ENCODE results near the gene FIBCD1.

FIBCD1 gene

GRCh38 chr9:130977811-130978221, 38.8 kb upstream of the FIBCD1 start:
- Histone ChIP-seq H3K36me3 (ENCODE audit: insufficient read depth, low read length) (no peaks in the 10 kb centered on the region), H2AFZ (ENCODE audit: low read length) (no peak overlapping the region), H3K9me3 (ENCODE audit: low read length) (no peaks in the 10 kb centered on the region), H3K27me3 (ENCODE audit: insufficient read depth, low read length) (peaks cover 3% of the 10 kb centered on the region; the same call in 1 of the 2 replicates), H3K79me2 (ENCODE audit: insufficient read depth, low read length) (no peaks in the 10 kb centered on the region), H3F3A (ENCODE audit: insufficient read depth, low read length) (no peaks in the 10 kb centered on the region), H3K9me2 (ENCODE audit: low read depth, low read length) (no peaks in the 10 kb centered on the region), H3K4me1 (ENCODE audit: insufficient read depth, low read length, severe bottlenecking) (no peaks in the 10 kb centered on the region), H3K4me3 (ENCODE audit: low read depth, low read length, poor library complexity, severe bottlenecking) (no peak overlapping the region), H4K20me1 (ENCODE audit: insufficient read depth, low read length) (no peaks in the 10 kb centered on the region), H3K9ac (ENCODE audit: low read length) (no peak overlapping the region), H3K4me2 (ENCODE audit: low read length) (no peak overlapping the region), H3K27ac (ENCODE audit: low read depth, low read length, poor library complexity, severe bottlenecking) (no peak overlapping the region)
- no peak for TF ChIP-seq CTCF (IDR thresholded peaks at IDR 0.05; ENCODE audit: low read length)
- TF ChIP-seq EZH2 (IDR thresholded peaks at IDR 0.05; ENCODE audit: borderline replicate concordance, low read length) = no peak

- no peak overlapping the region for H3K9ac ChIP-seq (ENCODE audit: low read length)
- peaks cover 3% of the 10 kb centered on the region; the same call in 1 of the 2 replicates for H3K27me3 ChIP-seq (ENCODE audit: insufficient read depth, low read length)
- TF ChIP-seq EZH2 (IDR thresholded peaks at IDR 0.05; ENCODE audit: borderline replicate concordance, low read length) (no peak), CTCF (IDR thresholded peaks at IDR 0.05; ENCODE audit: low read length) (no peak)
- H4K20me1 ChIP-seq (ENCODE audit: insufficient read depth, low read length) = no peaks in the 10 kb centered on the region
- H3K79me2 ChIP-seq (ENCODE audit: insufficient read depth, low read length) = no peaks in the 10 kb centered on the region
- no peaks in the 10 kb centered on the region for H3K36me3 ChIP-seq (ENCODE audit: insufficient read depth, low read length)
- no peak overlapping the region for H3K27ac ChIP-seq (ENCODE audit: low read depth, low read length, poor library complexity, severe bottlenecking)
- no peaks in the 10 kb centered on the region for H3K9me3 ChIP-seq (ENCODE audit: low read length)
- H3K4me3 ChIP-seq (ENCODE audit: low read depth, low read length, poor library complexity, severe bottlenecking) = no peak overlapping the region
- H3K9me2 ChIP-seq (ENCODE audit: low read depth, low read length) = no peaks in the 10 kb centered on the region
- no peaks in the 10 kb centered on the region for H3K4me1 ChIP-seq (ENCODE audit: insufficient read depth, low read length, severe bottlenecking)
- H3K4me2 ChIP-seq (ENCODE audit: low read length) = no peak overlapping the region
- H2AFZ ChIP-seq (ENCODE audit: low read length) = no peak overlapping the region
- no peaks in the 10 kb centered on the region for H3F3A ChIP-seq (ENCODE audit: insufficient read depth, low read length)
Measured at GRCh38 chr9:130975932-130976841, 37.1 kb upstream of the FIBCD1 start.

GRCh38 chr9:130975156-130975555, 36.1 kb upstream of the FIBCD1 start:
- Histone ChIP-seq H3K4me2 (ENCODE audit: low read length) (no peak overlapping the region), H3K4me1 (ENCODE audit: insufficient read depth, low read length, severe bottlenecking) (no peaks in the 10 kb centered on the region), H3K36me3 (ENCODE audit: insufficient read depth, low read length) (no peaks in the 10 kb centered on the region), H3K27ac (ENCODE audit: low read depth, low read length, poor library complexity, severe bottlenecking) (no peak overlapping the region), H3F3A (ENCODE audit: insufficient read depth, low read length) (no peaks in the 10 kb centered on the region), H4K20me1 (ENCODE audit: insufficient read depth, low read length) (no peaks in the 10 kb centered on the region), H3K9me3 (ENCODE audit: low read length) (no peaks in the 10 kb centered on the region), H3K9ac (ENCODE audit: low read length) (no peak overlapping the region), H3K9me2 (ENCODE audit: low read depth, low read length) (no peaks in the 10 kb centered on the region), H3K4me3 (ENCODE audit: low read depth, low read length, poor library complexity, severe bottlenecking) (no peak overlapping the region), H3K79me2 (ENCODE audit: insufficient read depth, low read length) (no peaks in the 10 kb centered on the region), H3K27me3 (ENCODE audit: insufficient read depth, low read length) (peaks cover 3% of the 10 kb centered on the region; the same call in 1 of the 2 replicates), H2AFZ (ENCODE audit: low read length) (no peak overlapping the region)
- TF ChIP-seq CTCF (IDR thresholded peaks at IDR 0.05; ENCODE audit: low read length) (no peak), EZH2 (IDR thresholded peaks at IDR 0.05; ENCODE audit: borderline replicate concordance, low read length) (no peak)
